Measurements from ENCODE around the gene FKBP11.

- TF ChIP-seq POLR2A (IDR thresholded peaks at IDR 0.05) (no peak), CTCF (IDR thresholded peaks at IDR 0.05) (no peak)
Observed at GRCh38 chr12:48878548-48878947, 46.7 kb downstream of the FKBP11 start.

Data from testis (tissue), 2 donors.